HL-60 (cell line): ENCODE results near the gene CCL27.

ENCODE experiments used
- CTCF ChIP-seq: IDR thresholded peaks from one replicate; pipeline ENCODE4 v1.5.1; 2011; ENCODE audit warnings: low read length, control low read depth, inconsistent platforms; ENCODE audit not compliant: insufficient read depth
- TF ChIP-seq, protein P1 (sequence below): IDR thresholded peaks from 2 replicates; pipeline ENCODE4 v1.6.1; 2012; ENCODE audit warnings: low read depth; ENCODE audit not compliant: insufficient replicate concordance

GRCh38 chr9:34625186-34625486 lies 37.3 kb downstream of the CCL27 start:
- no peak for TF ChIP-seq CTCF
- TF ChIP-seq, protein P1, sequence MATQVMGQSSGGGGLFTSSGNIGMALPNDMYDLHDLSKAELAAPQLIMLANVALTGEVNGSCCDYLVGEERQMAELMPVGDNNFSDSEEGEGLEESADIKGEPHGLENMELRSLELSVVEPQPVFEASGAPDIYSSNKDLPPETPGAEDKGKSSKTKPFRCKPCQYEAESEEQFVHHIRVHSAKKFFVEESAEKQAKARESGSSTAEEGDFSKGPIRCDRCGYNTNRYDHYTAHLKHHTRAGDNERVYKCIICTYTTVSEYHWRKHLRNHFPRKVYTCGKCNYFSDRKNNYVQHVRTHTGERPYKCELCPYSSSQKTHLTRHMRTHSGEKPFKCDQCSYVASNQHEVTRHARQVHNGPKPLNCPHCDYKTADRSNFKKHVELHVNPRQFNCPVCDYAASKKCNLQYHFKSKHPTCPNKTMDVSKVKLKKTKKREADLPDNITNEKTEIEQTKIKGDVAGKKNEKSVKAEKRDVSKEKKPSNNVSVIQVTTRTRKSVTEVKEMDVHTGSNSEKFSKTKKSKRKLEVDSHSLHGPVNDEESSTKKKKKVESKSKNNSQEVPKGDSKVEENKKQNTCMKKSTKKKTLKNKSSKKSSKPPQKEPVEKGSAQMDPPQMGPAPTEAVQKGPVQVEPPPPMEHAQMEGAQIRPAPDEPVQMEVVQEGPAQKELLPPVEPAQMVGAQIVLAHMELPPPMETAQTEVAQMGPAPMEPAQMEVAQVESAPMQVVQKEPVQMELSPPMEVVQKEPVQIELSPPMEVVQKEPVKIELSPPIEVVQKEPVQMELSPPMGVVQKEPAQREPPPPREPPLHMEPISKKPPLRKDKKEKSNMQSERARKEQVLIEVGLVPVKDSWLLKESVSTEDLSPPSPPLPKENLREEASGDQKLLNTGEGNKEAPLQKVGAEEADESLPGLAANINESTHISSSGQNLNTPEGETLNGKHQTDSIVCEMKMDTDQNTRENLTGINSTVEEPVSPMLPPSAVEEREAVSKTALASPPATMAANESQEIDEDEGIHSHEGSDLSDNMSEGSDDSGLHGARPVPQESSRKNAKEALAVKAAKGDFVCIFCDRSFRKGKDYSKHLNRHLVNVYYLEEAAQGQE: no peak
